CD8-positive, alpha-beta memory T cell (primary cell): Measurements from ENCODE around the gene UBE2D1. TPM values are rescaled to one million over a fixed set of nuclear protein-coding genes. Genes with fewer than 3 reads are reported as not detected.
"Not testable (repeated sequence)": the region's sequence is repeated elsewhere in the genome, so short reads cannot be mapped to it uniquely, and the experiment has no call there.

Experiments
- CTCF ChIA-PET: fragments of 350-600 bp; sonication (Branson Sonifier 250); formaldehyde crosslinking; loops from one replicate; lab custom pipeline; 2021; ENCODE audit warnings: antibody characterized with exemption; lab: Charles Lee
- POLR2A ChIA-PET: fragments of 350-600 bp; sonication (Branson Sonifier 250); formaldehyde crosslinking; loops from one replicate; lab custom pipeline; 2021; ENCODE audit warnings: antibody characterized with exemption; lab: Charles Lee
- DNase-seq, 5 donors: peaks; one replicate each; pipeline versions ENCODE4 v3.0.0 to v3.0.0-alpha.2; 2020 to 2022; ENCODE audit warnings: mixed read lengths in 1 of 5
- H3K27ac ChIP-seq: one replicate; pipeline ENCODE4 v1.7.0; 2013; ENCODE audit warnings: low read depth, mild to moderate bottlenecking, low read length, moderate library complexity
- H3K27me3 ChIP-seq: 2 replicates; pipeline ENCODE4 v1.7.0; 2013; ENCODE audit warnings: low read length, mild to moderate bottlenecking; ENCODE audit not compliant: insufficient read depth, poor library complexity, severe bottlenecking
- H3K36me3 ChIP-seq: 2 replicates; pipeline ENCODE4 v1.7.0; 2013; ENCODE audit warnings: mild to moderate bottlenecking, low read length, moderate library complexity; ENCODE audit not compliant: insufficient read depth
- H3K4me1 ChIP-seq: 2 replicates; pipeline ENCODE4 v1.7.0; 2013; ENCODE audit warnings: mild to moderate bottlenecking, low read length, moderate library complexity; ENCODE audit not compliant: insufficient read depth
- H3K4me3 ChIP-seq: 2 replicates; pipeline ENCODE4 v1.7.0; 2013; ENCODE audit warnings: mild to moderate bottlenecking, low read length
- H3K9me3 ChIP-seq: 2 replicates; pipeline ENCODE4 v1.7.0; 2013; ENCODE audit warnings: mild to moderate bottlenecking, low read length
- H3K27ac Mint-ChIP-seq, 8 donors: one replicate each; pipeline ENCODE4 v1.8.0; 2020 to 2021; ENCODE audit warnings: mixed read lengths in 8 of 8, mild to moderate bottlenecking in 6 of 8, inconsistent platforms in 3 of 8, moderate library complexity in 3 of 8
- H3K27me3 Mint-ChIP-seq, 2 donors: one replicate each; pipeline ENCODE4 v1.8.0; 2020 to 2021; ENCODE audit warnings: mixed read lengths in 2 of 2, mild to moderate bottlenecking in 1 of 2, moderate library complexity in 1 of 2
- H3K36me3 Mint-ChIP-seq, 3 donors: one replicate each; pipeline ENCODE4 v1.8.0; 2020 to 2021; ENCODE audit warnings: mixed read lengths in 3 of 3, inconsistent platforms in 1 of 3, mild to moderate bottlenecking in 1 of 3
- H3K4me1 Mint-ChIP-seq, 3 donors: one replicate each; pipeline ENCODE4 v1.8.0; 2020 to 2021; ENCODE audit warnings: mixed read lengths in 3 of 3, inconsistent platforms in 1 of 3, mild to moderate bottlenecking in 1 of 3
- H3K4me3 Mint-ChIP-seq, 7 donors: one replicate each; pipeline ENCODE4 v1.8.0; 2020 to 2021; ENCODE audit warnings: mixed read lengths in 7 of 7, mild to moderate bottlenecking in 6 of 7, moderate library complexity in 4 of 7, inconsistent platforms in 2 of 7
- H3K9me3 Mint-ChIP-seq, 5 donors: one replicate each; pipeline ENCODE4 v1.8.0; 2020 to 2022; ENCODE audit warnings: mixed read lengths in 5 of 5, mild to moderate bottlenecking in 3 of 5, moderate library complexity in 2 of 5, inconsistent platforms in 1 of 5
- polyA plus RNA-seq: library from polyadenylated mRNA; unstranded; fragments of 300-500 nt; fragmentation: Illumina TruSeq; gene quantifications from one replicate; pipeline ENCODE4 v1.2.3, GENCODE V29; 2021
- total RNA-seq, 2 experiments: library from RNA; stranded (reverse); gene quantifications; one replicate each; pipeline ENCODE4 v1.2.3, GENCODE V29; 2021

UBE2D1 gene
- total and polyA plus RNA-seq, 3 experiments from 2014 or later = 16.5 to 18.3 (median 16.6) TPM

DNA sequence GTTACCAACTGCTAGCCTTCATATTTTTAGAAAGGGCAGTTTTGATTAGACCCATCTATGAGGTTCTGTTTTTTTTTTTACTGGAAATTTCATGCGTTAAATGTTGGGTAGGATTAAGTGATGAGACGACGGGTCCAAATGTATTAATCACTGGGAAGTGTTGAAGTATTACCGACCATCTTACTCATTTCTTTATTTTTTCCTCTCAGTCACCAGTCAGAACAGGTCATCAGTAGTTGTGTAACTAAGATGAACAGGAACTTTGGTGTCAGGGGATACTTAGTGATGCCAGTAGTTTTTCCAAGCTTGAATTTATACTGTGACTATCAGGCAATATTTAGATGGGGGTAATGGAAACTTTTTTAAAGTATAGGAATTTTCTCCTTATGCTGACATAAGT lies 64.6 kb downstream of the UBE2D1 start:
- H3K36me3 ChIP-seq = peaks cover 19% of the 10 kb centered on the region
- no peaks in the 10 kb centered on the region for H3K9me3 Mint-ChIP-seq
- no peak overlapping the region for H3K27ac ChIP-seq
- no peak overlapping the region for H3K4me3 ChIP-seq
- H3K9me3 ChIP-seq = no peaks in the 10 kb centered on the region
- H3K27ac Mint-ChIP-seq = no peak overlapping the region
- ChIA-PET POLR2A (no interaction called here), CTCF (no interaction called here)
- DNase-seq = no peak
- H3K4me3 Mint-ChIP-seq = no peak overlapping the region
- no peaks in the 10 kb centered on the region for H3K4me1 Mint-ChIP-seq
- no peaks in the 10 kb centered on the region for H3K27me3 Mint-ChIP-seq
- no peaks in the 10 kb centered on the region for H3K4me1 ChIP-seq
- peaks cover 5 to 46% (median 27%) of the 10 kb centered on the region in 3 donors for H3K36me3 Mint-ChIP-seq
- H3K27me3 ChIP-seq = no peaks in the 10 kb centered on the region

GRCh38 chr10:58400609-58401008 lies 65.8 kb downstream of the UBE2D1 start:
- Mint-ChIP-seq H3K4me3 (no peak overlapping the region), H3K36me3 (peaks cover 5 to 36% (median 25%) of the 10 kb centered on the region in 3 donors)

DNA sequence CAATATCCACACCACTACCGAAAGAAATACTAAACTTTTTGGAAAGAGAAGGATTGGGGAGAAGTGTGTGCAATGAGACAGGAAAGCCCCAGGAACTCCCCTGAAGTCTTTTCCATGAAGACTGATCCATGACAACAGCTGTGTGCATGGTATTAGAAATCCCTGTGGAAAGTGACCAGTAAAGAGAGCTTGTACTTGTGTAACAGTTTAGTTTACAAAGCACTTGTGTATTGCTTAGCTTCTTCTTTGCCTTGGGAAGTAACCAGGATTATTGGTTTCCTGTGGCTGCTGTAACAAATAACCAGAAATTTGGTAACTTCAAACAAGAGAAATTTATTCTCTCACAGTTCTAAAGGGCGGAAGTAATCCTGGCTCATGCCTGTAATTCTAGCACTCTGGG lies 69.2 kb downstream of the UBE2D1 start:
- no peak overlapping the region for H3K27ac ChIP-seq
- H3K27me3 ChIP-seq = no peaks in the 10 kb centered on the region
- POLR2A ChIA-PET = no interaction called here
- no peak overlapping the region for H3K27ac Mint-ChIP-seq
- no peaks in the 10 kb centered on the region for H3K36me3 ChIP-seq
- CTCF ChIA-PET = no interaction called here
- H3K36me3 Mint-ChIP-seq = peaks cover 0 to 15% (median 10%) of the 10 kb centered on the region in 3 donors
- H3K4me1 ChIP-seq = no peaks in the 10 kb centered on the region
- no peaks in the 10 kb centered on the region for H3K9me3 Mint-ChIP-seq
- H3K27me3 Mint-ChIP-seq = no peaks in the 10 kb centered on the region
- H3K4me3 ChIP-seq = no peak overlapping the region
- no peaks in the 10 kb centered on the region for H3K9me3 ChIP-seq
- no peak overlapping the region for H3K4me3 Mint-ChIP-seq
- H3K4me1 Mint-ChIP-seq = no peaks in the 10 kb centered on the region
- DNase-seq = no peak

More at GRCh38 chr10:58400609-58401008, 65.8 kb downstream of the UBE2D1 start:
- no peak overlapping the region for H3K27ac ChIP-seq
- DNase-seq = no peak
- H3K27ac Mint-ChIP-seq = no peak overlapping the region
- no peaks in the 10 kb centered on the region for H3K9me3 ChIP-seq
- peaks cover 8% of the 10 kb centered on the region for H3K36me3 ChIP-seq
- H3K4me1 Mint-ChIP-seq = no peaks in the 10 kb centered on the region
- H3K9me3 Mint-ChIP-seq = no peaks in the 10 kb centered on the region
- no peak overlapping the region for H3K4me3 ChIP-seq
- no peaks in the 10 kb centered on the region for H3K27me3 Mint-ChIP-seq
- no peaks in the 10 kb centered on the region for H3K27me3 ChIP-seq
- no peaks in the 10 kb centered on the region for H3K4me1 ChIP-seq
- ChIA-PET CTCF (interaction anchor here (1.6 kb wide), 1 partner anchor 10 kb away, joined by 7 read pairs; no protein-coding TSS in a partner anchor), POLR2A (no interaction called here)

- no peaks in the 10 kb centered on the region for H3K36me3 ChIP-seq
- H3K4me1 Mint-ChIP-seq = no peaks in the 10 kb centered on the region
- peaks cover 0 to 4% of the 10 kb centered on the region in 2 donors for H3K27me3 Mint-ChIP-seq
- ChIA-PET POLR2A (no interaction called here), CTCF (no interaction called here)
- no peaks in the 10 kb centered on the region for H3K36me3 Mint-ChIP-seq
- no peak overlapping the region for H3K4me3 ChIP-seq
- H3K9me3 Mint-ChIP-seq = peaks cover 0 to 1% (median 0%) of the 10 kb centered on the region in 5 donors
- H3K27me3 ChIP-seq = no peaks in the 10 kb centered on the region
- no peak overlapping the region for H3K27ac ChIP-seq
- no peaks in the 10 kb centered on the region for H3K4me1 ChIP-seq
- peak overlapping the region in 1 of 8 donors; percentile 26 for H3K27ac Mint-ChIP-seq
- H3K9me3 ChIP-seq = no peaks in the 10 kb centered on the region
- no peak for DNase-seq
- H3K4me3 Mint-ChIP-seq = no peak overlapping the region
These were observed 75.3 kb downstream of the UBE2D1 start for GRCh38 chr10:58409956-58410610.

DNA sequence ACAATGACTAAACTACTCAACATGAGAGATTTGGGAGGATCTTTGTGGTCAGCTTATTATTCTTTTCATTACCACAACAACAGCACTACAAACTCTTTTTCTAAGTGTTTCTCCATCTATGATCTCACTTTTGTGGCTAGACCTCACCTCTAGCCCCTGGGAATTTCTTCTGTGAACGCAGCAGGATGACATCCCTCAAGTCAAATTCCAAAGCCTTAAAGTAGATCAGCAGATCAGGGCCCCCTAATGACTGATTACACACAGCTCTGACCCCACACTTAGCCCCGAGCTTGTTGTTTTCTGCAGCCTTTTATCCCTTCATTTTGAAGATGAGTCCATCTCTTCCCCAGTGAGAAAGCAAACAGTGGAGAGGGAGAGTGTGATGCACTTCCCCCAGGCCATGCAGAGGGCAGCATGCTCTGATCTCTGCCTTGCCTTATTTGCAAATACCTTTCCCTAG lies 77.7 kb downstream of the UBE2D1 start:
- Histone ChIP-seq H3K27ac (no peak overlapping the region), H3K27me3 (no peaks in the 10 kb centered on the region), H3K36me3 (no peaks in the 10 kb centered on the region), H3K4me3 (no peak overlapping the region), H3K9me3 (no peaks in the 10 kb centered on the region), H3K4me1 (no peaks in the 10 kb centered on the region)
- POLR2A ChIA-PET = no interaction called here
- CTCF ChIA-PET = no interaction called here
- DNase-seq = no peak
- Mint-ChIP-seq H3K9me3 (peaks cover 0 to 1% (median 0%) of the 10 kb centered on the region in 5 donors), H3K27ac (no peak overlapping the region), H3K36me3 (no peaks in the 10 kb centered on the region), H3K27me3 (peaks cover 0 to 13% of the 10 kb centered on the region in 2 donors), H3K4me3 (no peak overlapping the region), H3K4me1 (no peaks in the 10 kb centered on the region)

GRCh38 chr10:58414270-58415041 lies 79.7 kb downstream of the UBE2D1 start:
- ChIA-PET CTCF (no interaction called here), POLR2A (no interaction called here)
- no peak for DNase-seq
- H3K27ac ChIP-seq = no peak overlapping the region
- Mint-ChIP-seq H3K36me3 (no peaks in the 10 kb centered on the region), H3K4me1 (no peaks in the 10 kb centered on the region), H3K9me3 (peaks cover 0 to 6% (median under 1%) of the 10 kb centered on the region in 5 donors), H3K27ac (no peak overlapping the region), H3K27me3 (peaks cover 0 to 13% of the 10 kb centered on the region in 2 donors), H3K4me3 (no peak overlapping the region)
- no peaks in the 10 kb centered on the region for H3K9me3 ChIP-seq
- no peaks in the 10 kb centered on the region for H3K36me3 ChIP-seq
- no peaks in the 10 kb centered on the region for H3K4me1 ChIP-seq
- no peaks in the 10 kb centered on the region for H3K27me3 ChIP-seq
- no peak overlapping the region for H3K4me3 ChIP-seq

GRCh38 chr10:58415757-58416156 lies 81.0 kb downstream of the UBE2D1 start:
- POLR2A ChIA-PET = no interaction called here
- H3K4me3 ChIP-seq = no peak overlapping the region

DNA sequence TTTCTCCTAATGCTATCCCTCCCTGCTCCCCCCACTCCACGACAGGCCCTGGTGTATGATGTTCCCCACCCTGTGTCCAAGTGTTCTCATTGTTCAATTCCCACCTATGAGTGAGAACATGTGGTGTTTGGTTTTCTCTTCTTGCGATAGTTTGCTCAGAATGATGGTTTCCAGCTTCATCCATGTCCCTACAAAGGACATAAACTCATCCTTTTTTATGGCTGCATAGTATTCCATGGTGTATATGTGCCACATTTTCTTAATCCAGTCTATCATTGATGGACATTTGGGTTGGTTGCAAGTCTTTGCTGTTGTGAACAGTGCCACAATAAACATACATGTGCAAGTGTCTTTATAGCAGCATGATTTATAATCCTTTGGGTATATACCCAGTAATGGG lies 83.1 kb downstream of the UBE2D1 start:
- H3K9me3 Mint-ChIP-seq, H3K4me1 Mint-ChIP-seq, H3K4me3 Mint-ChIP-seq, H3K4me3 ChIP-seq, CTCF ChIA-PET, H3K36me3 Mint-ChIP-seq, H3K9me3 ChIP-seq, H3K36me3 ChIP-seq, H3K27me3 ChIP-seq, H3K4me1 ChIP-seq, DNase-seq, H3K27ac Mint-ChIP-seq, POLR2A ChIA-PET, H3K27ac ChIP-seq: not testable (repeated sequence)
- peaks cover 2 to 17% of the 10 kb centered on the region in 2 donors for H3K27me3 Mint-ChIP-seq

More at GRCh38 chr10:58415757-58416156, 81.0 kb downstream of the UBE2D1 start:
- H3K9me3 Mint-ChIP-seq = peaks cover 0 to 7% (median 5%) of the 10 kb centered on the region in 5 donors
- H3K27ac Mint-ChIP-seq = no peak overlapping the region
- Histone ChIP-seq H3K36me3 (no peaks in the 10 kb centered on the region), H3K27me3 (no peaks in the 10 kb centered on the region), H3K27ac (no peak overlapping the region), H3K9me3 (no peaks in the 10 kb centered on the region), H3K4me1 (no peaks in the 10 kb centered on the region)
- no peaks in the 10 kb centered on the region for H3K4me1 Mint-ChIP-seq
- no peaks in the 10 kb centered on the region for H3K36me3 Mint-ChIP-seq
- peaks cover 2 to 13% of the 10 kb centered on the region in 2 donors for H3K27me3 Mint-ChIP-seq
- no peak for DNase-seq
- CTCF ChIA-PET = no interaction called here
- no peak overlapping the region for H3K4me3 Mint-ChIP-seq
